T-helper 2 cell treated with Interferon-gamma antibody and Interleukin-4, amounts not matched to agents 5 μg/mL and 100 μg/mL, for 36 hours (primary cell): ENCODE data around the gene PDSS2.
"Not testable (repeated sequence)": the region's sequence is repeated elsewhere in the genome, so short reads cannot be mapped to it uniquely, and the experiment has no call there.

Experiments
- DNase-seq: peaks from one replicate; pipeline ENCODE4 v3.0.0; 2021; ENCODE audit warnings: low spot score
- H3K27ac Mint-ChIP-seq: one replicate; pipeline ENCODE4 v1.8.0; 2021; ENCODE audit warnings: mild to moderate bottlenecking, mixed read lengths
- H3K27me3 Mint-ChIP-seq: one replicate; pipeline ENCODE4 v1.8.0; 2021; ENCODE audit warnings: low read depth, mixed read lengths
- H3K36me3 Mint-ChIP-seq: one replicate; pipeline ENCODE4 v1.8.0; 2021; ENCODE audit warnings: low read depth, mixed read lengths
- H3K4me1 Mint-ChIP-seq: one replicate; pipeline ENCODE4 v1.8.0; 2021; ENCODE audit warnings: low read depth, mixed read lengths
- H3K4me3 Mint-ChIP-seq: one replicate; pipeline ENCODE4 v1.8.0; 2022; ENCODE audit warnings: mild to moderate bottlenecking, moderate library complexity, mixed read lengths
- H3K9me3 Mint-ChIP-seq: one replicate; pipeline ENCODE4 v1.8.0; 2021; ENCODE audit warnings: mixed read lengths

Gene PDSS2

GRCh38 chr6:107328081-107328480 lies 131.3 kb downstream of the PDSS2 start:
- no peak for DNase-seq
- no peak overlapping the region for H3K4me3 Mint-ChIP-seq
- H3K4me1 Mint-ChIP-seq, result peaks cover 14% of the 10 kb centered on the region
- no peaks in the 10 kb centered on the region for H3K27me3 Mint-ChIP-seq
- no peak overlapping the region for H3K27ac Mint-ChIP-seq
- no peaks in the 10 kb centered on the region for H3K9me3 Mint-ChIP-seq
- peaks cover 5% of the 10 kb centered on the region for H3K36me3 Mint-ChIP-seq

- Mint-ChIP-seq H3K36me3 (peaks cover 1% of the 10 kb centered on the region), H3K27ac (no peak overlapping the region), H3K4me1 (peaks cover 4% of the 10 kb centered on the region), H3K4me3 (no peak overlapping the region), H3K9me3 (no peaks in the 10 kb centered on the region), H3K27me3 (no peaks in the 10 kb centered on the region)
- DNase-seq, result no peak
Observed at GRCh38 chr6:107323133-107323785, 136.1 kb downstream of the PDSS2 start.

- no peaks in the 10 kb centered on the region for H3K36me3 Mint-ChIP-seq
- no peaks in the 10 kb centered on the region for H3K9me3 Mint-ChIP-seq
- DNase-seq, result no peak
- H3K27ac Mint-ChIP-seq, result no peak overlapping the region
- no peaks in the 10 kb centered on the region for H3K27me3 Mint-ChIP-seq
- peaks cover 4% of the 10 kb centered on the region for H3K4me1 Mint-ChIP-seq
- no peak overlapping the region for H3K4me3 Mint-ChIP-seq
Observed at GRCh38 chr6:107321793-107322192, 137.6 kb downstream of the PDSS2 start.

DNA sequence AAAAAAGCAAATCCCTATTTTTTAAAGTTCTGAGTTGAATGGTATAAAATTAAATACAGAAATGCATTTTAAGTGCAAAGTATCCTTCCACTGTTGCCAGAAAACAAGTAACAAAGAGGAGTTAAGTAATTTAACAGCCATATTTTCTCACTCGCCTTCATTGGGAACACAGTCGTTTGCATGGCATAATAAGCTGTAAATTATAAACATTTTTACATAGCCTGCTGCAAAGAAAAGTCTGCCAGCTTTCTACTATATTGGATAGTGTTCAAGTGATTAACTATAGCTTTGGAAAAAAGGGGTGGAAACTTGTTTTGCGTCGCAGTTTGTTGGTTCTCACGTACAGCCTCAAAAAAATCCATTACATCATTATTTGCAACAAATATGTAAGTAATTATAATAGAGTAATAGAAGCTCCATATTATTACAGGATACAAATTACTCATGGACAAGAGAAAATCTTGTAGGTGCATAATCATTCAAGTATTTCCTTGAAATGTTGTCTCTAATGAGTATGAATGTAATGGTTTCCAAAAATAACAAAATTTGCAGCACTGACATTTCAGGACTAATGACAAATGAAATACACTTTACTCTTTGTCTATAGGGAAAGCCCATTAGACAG lies 139.3 kb downstream of the PDSS2 start:
- Mint-ChIP-seq H3K36me3 (no peaks in the 10 kb centered on the region), H3K4me1 (peaks cover 4% of the 10 kb centered on the region), H3K4me3 (no peak overlapping the region), H3K9me3 (no peaks in the 10 kb centered on the region), H3K27me3 (no peaks in the 10 kb centered on the region), H3K27ac (no peak overlapping the region)
- DNase-seq, result no peak

- Mint-ChIP-seq H3K4me1 (peaks cover 2% of the 10 kb centered on the region), H3K4me3 (no peak overlapping the region), H3K27me3 (no peaks in the 10 kb centered on the region), H3K9me3 (no peaks in the 10 kb centered on the region), H3K27ac (no peak overlapping the region), H3K36me3 (no peaks in the 10 kb centered on the region)
- DNase-seq, result peak; percentile 15
Observed at GRCh38 chr6:107318100-107318736, 141.1 kb downstream of the PDSS2 start.

GRCh38 chr6:107315114-107315513 lies 144.2 kb downstream of the PDSS2 start:
- H3K36me3 Mint-ChIP-seq, result no peaks in the 10 kb centered on the region
- H3K27me3 Mint-ChIP-seq, result no peaks in the 10 kb centered on the region
- no peaks in the 10 kb centered on the region for H3K9me3 Mint-ChIP-seq
- no peak for DNase-seq
- H3K27ac Mint-ChIP-seq, result no peak overlapping the region
- H3K4me1 Mint-ChIP-seq, result no peaks in the 10 kb centered on the region
- H3K4me3 Mint-ChIP-seq, result no peak overlapping the region

- Mint-ChIP-seq H3K4me3 (no peak overlapping the region), H3K27ac (no peak overlapping the region), H3K9me3 (no peaks in the 10 kb centered on the region), H3K4me1 (no peaks in the 10 kb centered on the region), H3K36me3 (no peaks in the 10 kb centered on the region), H3K27me3 (no peaks in the 10 kb centered on the region)
- no peak for DNase-seq
Observed at GRCh38 chr6:107314531-107314939, 144.8 kb downstream of the PDSS2 start.

- Mint-ChIP-seq H3K27ac (no peak overlapping the region), H3K4me3 (no peak overlapping the region), H3K9me3 (no peaks in the 10 kb centered on the region), H3K36me3 (no peaks in the 10 kb centered on the region), H3K4me1 (no peaks in the 10 kb centered on the region), H3K27me3 (no peaks in the 10 kb centered on the region)
- no peak for DNase-seq
Observed at GRCh38 chr6:107313776-107314175, 145.6 kb downstream of the PDSS2 start.

DNA sequence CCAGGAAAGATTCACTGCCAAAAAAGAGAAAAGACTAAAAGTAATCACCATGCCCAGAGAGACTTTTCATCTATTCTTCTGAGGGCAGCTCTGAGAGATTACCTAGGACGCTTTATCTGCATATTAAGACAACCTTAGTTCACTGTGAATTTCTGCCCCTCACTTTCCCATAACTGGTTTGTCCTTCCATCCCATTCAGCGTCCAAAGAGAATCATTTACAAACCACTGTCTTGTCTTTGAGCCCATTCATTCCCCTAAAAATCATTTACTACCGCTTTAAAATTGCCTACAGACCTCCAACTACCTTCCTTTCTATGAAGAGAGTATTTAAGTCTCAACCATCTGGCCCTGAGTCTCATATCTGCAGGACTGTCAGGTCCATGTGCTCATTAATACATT lies 149.0 kb downstream of the PDSS2 start:
- no peak for DNase-seq
- Mint-ChIP-seq H3K9me3 (no peaks in the 10 kb centered on the region), H3K36me3 (no peaks in the 10 kb centered on the region), H3K27ac (no peak overlapping the region), H3K4me1 (peaks cover 7% of the 10 kb centered on the region), H3K4me3 (no peak overlapping the region), H3K27me3 (no peaks in the 10 kb centered on the region)

GRCh38 chr6:107308677-107309076 lies 150.7 kb downstream of the PDSS2 start:
- H3K36me3 Mint-ChIP-seq, result no peaks in the 10 kb centered on the region
- H3K4me1 Mint-ChIP-seq, result peaks cover 9% of the 10 kb centered on the region
- no peaks in the 10 kb centered on the region for H3K27me3 Mint-ChIP-seq
- no peak for DNase-seq
- no peaks in the 10 kb centered on the region for H3K9me3 Mint-ChIP-seq
- H3K27ac Mint-ChIP-seq, result no peak overlapping the region
- H3K4me3 Mint-ChIP-seq, result no peak overlapping the region

DNA sequence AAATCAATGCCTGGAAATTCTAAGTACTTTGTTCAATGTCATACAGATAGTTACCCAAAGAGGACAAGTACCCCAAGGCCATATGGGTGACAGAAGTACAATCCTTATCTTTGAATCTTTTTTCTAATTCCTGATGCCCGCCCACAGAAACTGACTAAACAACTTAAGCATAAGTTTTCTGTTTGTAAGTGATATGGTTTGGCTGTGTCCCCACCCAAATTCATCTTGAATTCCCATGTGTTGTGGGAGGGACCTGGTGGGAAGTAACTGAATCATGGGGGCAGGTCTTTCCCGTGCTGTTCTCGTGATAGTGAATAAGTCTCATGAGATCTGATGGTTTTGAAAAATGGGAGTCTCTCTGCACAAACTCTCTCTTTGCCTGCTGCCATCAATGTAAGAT lies 153.4 kb downstream of the PDSS2 start:
- not testable (repeated sequence) for H3K4me1 Mint-ChIP-seq, H3K9me3 Mint-ChIP-seq, H3K27ac Mint-ChIP-seq, H3K27me3 Mint-ChIP-seq, H3K36me3 Mint-ChIP-seq, H3K4me3 Mint-ChIP-seq, DNase-seq

DNA sequence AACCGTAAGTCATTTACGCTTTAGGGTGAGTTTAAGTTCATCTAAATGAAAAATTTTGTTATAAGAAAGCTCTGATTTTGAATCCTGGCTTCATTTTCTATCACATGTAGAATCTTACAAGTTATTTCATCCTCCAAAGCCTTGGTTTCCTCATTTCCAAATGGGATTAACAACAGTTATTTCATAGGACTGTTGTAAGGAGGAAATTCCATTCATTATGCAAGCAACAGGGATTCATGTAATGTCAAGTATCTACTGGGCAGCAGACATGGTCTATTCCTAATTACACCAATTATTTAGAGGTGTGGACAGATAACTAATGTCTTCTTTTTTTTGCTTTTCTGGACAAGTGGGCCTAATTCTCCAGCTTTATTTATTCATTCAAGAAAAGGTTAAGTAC lies 154.0 kb downstream of the PDSS2 start:
- Mint-ChIP-seq H3K27me3 (no peaks in the 10 kb centered on the region), H3K4me3 (no peak overlapping the region), H3K36me3 (no peaks in the 10 kb centered on the region), H3K9me3 (no peaks in the 10 kb centered on the region), H3K4me1 (peaks cover 9% of the 10 kb centered on the region), H3K27ac (no peak overlapping the region)
- no peak for DNase-seq

DNA sequence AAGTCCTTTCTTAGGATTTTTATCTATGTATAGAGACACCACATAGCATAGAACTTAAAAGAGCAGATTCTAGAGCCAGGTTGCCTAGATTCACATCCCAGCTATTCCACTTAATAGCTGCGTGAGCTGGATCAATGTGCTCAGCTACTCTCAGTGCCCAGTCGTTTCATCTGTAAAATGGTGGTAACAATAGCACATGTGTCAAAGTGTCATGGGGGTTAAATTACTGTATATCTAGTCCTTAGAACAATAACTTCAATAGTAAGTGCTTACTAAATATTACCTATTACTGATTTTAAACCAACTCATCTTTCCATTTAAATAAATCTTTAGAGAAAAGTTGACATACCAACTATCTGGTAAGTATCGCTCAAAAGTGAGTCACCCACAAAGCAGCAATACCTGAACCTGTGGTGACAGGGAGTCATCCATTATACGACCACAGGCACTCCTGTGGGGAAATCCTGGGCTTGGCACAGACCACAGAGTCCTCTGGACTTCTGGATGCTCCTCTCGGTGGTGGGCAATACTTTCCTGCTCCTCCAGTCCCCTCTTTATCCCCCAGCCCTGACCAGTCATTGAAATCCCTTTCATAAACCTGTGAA lies 154.8 kb downstream of the PDSS2 start:
- peaks cover 9% of the 10 kb centered on the region for H3K4me1 Mint-ChIP-seq
- peak; percentile 22 for DNase-seq
- no peak overlapping the region for H3K4me3 Mint-ChIP-seq
- H3K27me3 Mint-ChIP-seq, result no peaks in the 10 kb centered on the region
- H3K9me3 Mint-ChIP-seq, result no peaks in the 10 kb centered on the region
- H3K27ac Mint-ChIP-seq, result no peak overlapping the region
- H3K36me3 Mint-ChIP-seq, result no peaks in the 10 kb centered on the region

DNA sequence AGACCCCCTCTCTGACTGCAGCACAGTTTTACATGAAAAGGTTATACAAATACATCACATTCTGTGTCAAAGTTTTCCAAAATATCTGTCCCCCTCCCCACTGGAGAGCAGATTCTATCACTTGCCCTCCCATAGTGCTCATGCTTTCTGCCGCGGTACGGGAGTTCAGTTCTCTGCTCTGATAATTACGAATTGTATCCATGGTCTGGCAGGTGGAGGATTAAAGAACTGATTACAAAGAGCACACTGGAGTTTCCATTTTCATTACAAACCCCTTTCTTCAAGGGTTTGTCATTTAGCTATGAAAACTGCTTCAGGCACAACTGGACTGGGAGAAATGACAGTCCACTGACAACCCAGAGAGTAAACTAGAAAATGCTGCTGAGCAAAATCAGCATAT lies 166.0 kb downstream of the PDSS2 start:
- H3K36me3 Mint-ChIP-seq, result no peaks in the 10 kb centered on the region
- no peaks in the 10 kb centered on the region for H3K9me3 Mint-ChIP-seq
- H3K27me3 Mint-ChIP-seq, result no peaks in the 10 kb centered on the region
- H3K4me1 Mint-ChIP-seq, result no peaks in the 10 kb centered on the region
- H3K4me3 Mint-ChIP-seq, result no peak overlapping the region
- DNase-seq, result no peak
- no peak overlapping the region for H3K27ac Mint-ChIP-seq
